RWPE2 (cell line): ENCODE data around the gene PLCG2.

ENCODE experiments used
- ATAC-seq: fragments of 200-7000 bp; cut with Tn5 transposase; 3 replicates; pipeline ENCODE4 v1.9.1; 2021; ENCODE audit warnings: low read depth
- DNase-seq: peaks from one replicate; pipeline ENCODE4 v3.0.0-alpha.2; 2020; ENCODE audit warnings: low spot score
- H3K27ac ChIP-seq: fragments of 450-650 bp; 2 replicates; pipeline ENCODE4 v1.5.1; 2017; ENCODE audit warnings: mild to moderate bottlenecking; ENCODE audit not compliant: poor library complexity, severe bottlenecking
- H3K27me3 ChIP-seq: fragments of 250-450 bp; sonication (Bioruptor Pico); 2 replicates; pipeline ENCODE4 v1.5.1; 2021; ENCODE audit warnings: mild to moderate bottlenecking, moderate library complexity; ENCODE audit not compliant: insufficient read depth, poor library complexity, severe bottlenecking
- H3K36me3 ChIP-seq: fragments of 250-450 bp; sonication (Bioruptor Pico); 2 replicates; pipeline ENCODE4 v1.5.1; 2020; ENCODE audit warnings: low read depth, mild to moderate bottlenecking, moderate library complexity
- H3K4me1 ChIP-seq: fragments of 250-450 bp; sonication (Bioruptor Pico); 2 replicates; pipeline ENCODE4 v1.5.1; 2021; ENCODE audit warnings: mild to moderate bottlenecking, moderate library complexity; ENCODE audit not compliant: insufficient read depth, poor library complexity, severe bottlenecking
- H3K4me3 ChIP-seq: fragments of 250-450 bp; sonication (Bioruptor Pico); 2 replicates; pipeline ENCODE4 v1.5.1; 2021; ENCODE audit warnings: mild to moderate bottlenecking, moderate library complexity; ENCODE audit not compliant: severe bottlenecking
- H3K9me3 ChIP-seq: fragments of 250-450 bp; sonication (Bioruptor Pico); 2 replicates; pipeline ENCODE4 v1.5.1; 2021; ENCODE audit warnings: mild to moderate bottlenecking, moderate library complexity; ENCODE audit not compliant: severe bottlenecking
- TF ChIP-seq, protein P1 (sequence below): fragments of 450-650 bp; IDR thresholded peaks from one replicate; pipeline ENCODE4 v1.5.1; 2017; ENCODE audit warnings: mild to moderate bottlenecking, moderate library complexity; ENCODE audit not compliant: poor library complexity, severe bottlenecking

The PLCG2 gene

DNA sequence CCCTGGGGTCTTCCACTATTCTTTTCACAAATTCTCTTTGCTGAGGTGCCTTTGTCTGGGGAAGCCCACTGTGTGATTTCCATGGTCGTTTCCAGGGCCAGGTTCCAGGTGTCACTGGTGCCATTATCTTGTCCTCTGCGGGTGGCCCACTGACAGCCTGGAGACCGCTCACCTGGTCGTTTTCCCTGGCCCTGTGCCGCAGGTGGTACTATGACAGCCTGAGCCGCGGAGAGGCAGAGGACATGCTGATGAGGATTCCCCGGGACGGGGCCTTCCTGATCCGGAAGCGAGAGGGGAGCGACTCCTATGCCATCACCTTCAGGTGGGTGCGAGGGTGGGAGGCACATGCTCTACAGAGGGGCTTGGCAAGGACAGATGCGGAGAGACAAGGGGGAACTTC lies 133.3 kb downstream of the PLCG2 start:
- Histone ChIP-seq H3K9me3 (no peaks in the 10 kb centered on the region), H3K4me1 (peaks cover 17% of the 10 kb centered on the region), H3K27ac (no peak overlapping the region), H3K27me3 (no peaks in the 10 kb centered on the region), H3K36me3 (no peaks in the 10 kb centered on the region), H3K4me3 (no peak overlapping the region)
- no peak for ATAC-seq
- DNase-seq: no peak
- TF ChIP-seq, protein P1, sequence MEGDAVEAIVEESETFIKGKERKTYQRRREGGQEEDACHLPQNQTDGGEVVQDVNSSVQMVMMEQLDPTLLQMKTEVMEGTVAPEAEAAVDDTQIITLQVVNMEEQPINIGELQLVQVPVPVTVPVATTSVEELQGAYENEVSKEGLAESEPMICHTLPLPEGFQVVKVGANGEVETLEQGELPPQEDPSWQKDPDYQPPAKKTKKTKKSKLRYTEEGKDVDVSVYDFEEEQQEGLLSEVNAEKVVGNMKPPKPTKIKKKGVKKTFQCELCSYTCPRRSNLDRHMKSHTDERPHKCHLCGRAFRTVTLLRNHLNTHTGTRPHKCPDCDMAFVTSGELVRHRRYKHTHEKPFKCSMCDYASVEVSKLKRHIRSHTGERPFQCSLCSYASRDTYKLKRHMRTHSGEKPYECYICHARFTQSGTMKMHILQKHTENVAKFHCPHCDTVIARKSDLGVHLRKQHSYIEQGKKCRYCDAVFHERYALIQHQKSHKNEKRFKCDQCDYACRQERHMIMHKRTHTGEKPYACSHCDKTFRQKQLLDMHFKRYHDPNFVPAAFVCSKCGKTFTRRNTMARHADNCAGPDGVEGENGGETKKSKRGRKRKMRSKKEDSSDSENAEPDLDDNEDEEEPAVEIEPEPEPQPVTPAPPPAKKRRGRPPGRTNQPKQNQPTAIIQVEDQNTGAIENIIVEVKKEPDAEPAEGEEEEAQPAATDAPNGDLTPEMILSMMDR: no peak

DNA sequence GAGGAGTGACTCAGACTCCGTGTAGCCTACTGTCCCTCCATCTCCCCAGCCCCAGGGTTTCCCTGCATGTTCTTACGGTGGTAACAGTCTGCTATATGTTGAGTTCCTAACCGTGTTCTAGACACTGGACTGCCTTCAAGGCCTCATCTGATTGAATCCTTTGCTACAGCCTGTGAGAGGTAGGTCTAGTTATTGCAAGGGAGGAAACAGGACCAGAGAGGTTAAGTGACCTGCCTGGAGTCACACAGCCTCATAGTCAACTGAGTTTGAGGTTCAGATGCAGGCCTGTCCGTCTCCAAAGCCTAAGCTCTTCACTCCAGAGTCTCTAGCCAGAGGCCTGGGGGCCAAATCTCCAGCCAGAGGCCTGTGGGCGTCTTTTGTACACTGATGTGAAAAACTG lies 134.1 kb downstream of the PLCG2 start:
- Histone ChIP-seq H3K4me3 (no peak overlapping the region), H3K36me3 (no peaks in the 10 kb centered on the region), H3K27me3 (no peaks in the 10 kb centered on the region), H3K9me3 (no peaks in the 10 kb centered on the region), H3K27ac (no peak overlapping the region), H3K4me1 (peaks cover 15% of the 10 kb centered on the region)
- ATAC-seq: no peak
- TF ChIP-seq, protein P1: no peak
- no peak for DNase-seq

DNA sequence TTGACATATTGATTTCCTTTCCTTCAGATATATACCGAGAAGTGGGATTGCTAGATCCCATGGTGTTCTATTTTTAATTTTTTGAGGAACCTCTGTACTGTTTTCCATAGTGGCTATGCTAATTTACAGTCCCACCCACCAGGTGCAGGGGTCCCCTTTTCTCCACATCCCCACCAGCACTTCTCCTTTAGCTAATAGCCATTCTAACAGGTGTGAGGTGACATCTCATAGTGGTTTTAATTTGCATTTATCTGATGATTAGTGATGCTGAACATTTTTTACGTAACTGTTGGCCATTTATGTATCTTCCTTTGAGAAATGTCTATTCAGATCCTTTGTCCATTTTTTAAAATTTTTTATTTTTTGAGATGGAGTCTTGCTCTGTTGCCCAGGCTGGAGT lies 138.3 kb downstream of the PLCG2 start:
- H3K36me3 ChIP-seq: no peaks in the 10 kb centered on the region
- no peaks in the 10 kb centered on the region for H3K9me3 ChIP-seq
- H3K27ac ChIP-seq: no peak overlapping the region

DNA sequence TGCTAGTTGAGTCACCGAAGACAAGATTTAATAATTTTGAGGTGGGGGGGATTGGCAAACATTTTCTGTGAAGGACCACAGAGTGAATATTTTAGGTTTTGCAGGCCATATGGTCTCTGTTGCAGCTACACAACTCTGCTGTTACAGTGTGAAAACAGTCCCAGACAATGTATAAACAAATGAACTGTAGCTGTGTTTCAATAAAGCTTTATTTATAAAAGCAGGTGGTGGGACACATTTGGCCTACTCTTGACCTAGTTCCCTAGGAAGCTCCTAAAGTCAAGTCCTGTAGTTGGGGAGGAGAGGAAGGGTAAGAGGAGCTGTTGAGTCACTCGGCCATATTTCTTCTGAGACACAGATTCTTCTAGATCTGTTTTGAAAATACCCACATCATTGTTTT lies 139.8 kb downstream of the PLCG2 start:
- no peak for ATAC-seq
- H3K27me3 ChIP-seq: no peaks in the 10 kb centered on the region
- DNase-seq: no peak
- H3K9me3 ChIP-seq: no peaks in the 10 kb centered on the region
- H3K36me3 ChIP-seq: no peaks in the 10 kb centered on the region
- H3K4me3 ChIP-seq: no peak overlapping the region
- H3K4me1 ChIP-seq: no peaks in the 10 kb centered on the region
- no peak overlapping the region for H3K27ac ChIP-seq
- TF ChIP-seq, protein P1: no peak

More for the DNA sequence above, 138.3 kb downstream of the PLCG2 start:
- Histone ChIP-seq H3K27me3 (no peaks in the 10 kb centered on the region), H3K4me1 (no peaks in the 10 kb centered on the region), H3K4me3 (no peak overlapping the region)
- ATAC-seq (no peak), DNase-seq (no peak)
- TF ChIP-seq, protein P1: no peak

DNA sequence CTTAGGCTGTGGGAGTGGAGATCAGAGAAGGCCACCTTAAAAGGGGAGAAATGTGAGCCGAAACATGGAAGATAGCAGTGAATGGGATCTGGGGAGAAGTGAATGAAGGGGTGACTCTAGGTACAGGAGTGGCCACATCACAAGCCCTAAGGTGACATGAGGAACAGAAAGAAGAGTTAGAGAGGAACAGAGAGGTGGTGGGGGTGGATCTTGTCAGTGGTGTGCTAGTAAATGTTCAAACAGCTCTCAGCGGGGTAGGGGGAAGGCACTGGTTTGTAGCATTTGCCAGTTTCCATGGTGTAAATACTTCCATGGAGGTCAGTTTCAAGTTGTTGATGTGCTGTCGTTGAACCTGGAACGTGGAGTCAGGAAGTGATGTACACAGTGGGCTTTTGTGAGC lies 141.4 kb downstream of the PLCG2 start:
- Histone ChIP-seq H3K27ac (no peak overlapping the region), H3K27me3 (no peaks in the 10 kb centered on the region), H3K36me3 (no peaks in the 10 kb centered on the region), H3K4me1 (no peaks in the 10 kb centered on the region), H3K4me3 (no peak overlapping the region), H3K9me3 (no peaks in the 10 kb centered on the region)
- TF ChIP-seq, protein P1: no peak
- ATAC-seq: no peak
- no peak for DNase-seq
